NCI-H1436 treated with DMSO at 0.1 percent for 48 hours (cell line): Measurements from ENCODE around the gene KDM6A.
"Not testable (repeated sequence)": the region's sequence is repeated elsewhere in the genome, so short reads cannot be mapped to it uniquely, and the experiment has no call there.

ENCODE experiments used
- DNase-seq: peaks from one replicate; lab custom pipeline; 2025; lab: John Stamatoyannopoulos, UW

The KDM6A gene

GRCh38 chrX:45083314-45083713 lies 210.3 kb downstream of the KDM6A start:
- DNase-seq, result no peak

GRCh38 chrX:45110494-45110893 lies 237.5 kb downstream of the KDM6A start:
- no peak for DNase-seq

- no peak for DNase-seq
These were observed 253.2 kb downstream of the KDM6A start for GRCh38 chrX:45126158-45126557.

- no peak for DNase-seq
These were observed 256.0 kb downstream of the KDM6A start for GRCh38 chrX:45128896-45129454.

- no peak for DNase-seq
These were observed 260.5 kb downstream of the KDM6A start for GRCh38 chrX:45133465-45133864.

GRCh38 chrX:45134315-45134731 lies 261.3 kb downstream of the KDM6A start:
- no peak for DNase-seq

GRCh38 chrX:45134775-45135174 lies 261.8 kb downstream of the KDM6A start:
- no peak for DNase-seq

- not testable (repeated sequence) for DNase-seq
These were observed 262.5 kb downstream of the KDM6A start for GRCh38 chrX:45135391-45136075.

GRCh38 chrX:45137531-45137930 lies 264.5 kb downstream of the KDM6A start:
- no peak for DNase-seq

GRCh38 chrX:45138525-45138924 lies 265.5 kb downstream of the KDM6A start:
- no peak for DNase-seq

- no peak for DNase-seq
These were observed 267.8 kb downstream of the KDM6A start for GRCh38 chrX:45140812-45141211.

GRCh38 chrX:45142185-45142584 lies 269.2 kb downstream of the KDM6A start:
- DNase-seq, result no peak

- no peak for DNase-seq
These were observed 270.5 kb downstream of the KDM6A start for GRCh38 chrX:45143455-45143854.

- no peak for DNase-seq
These were observed 272.7 kb downstream of the KDM6A start for GRCh38 chrX:45145492-45146215.

- no peak for DNase-seq
These were observed 277.8 kb downstream of the KDM6A start for GRCh38 chrX:45150821-45151220.

- DNase-seq, result no peak
These were observed 281.0 kb downstream of the KDM6A start for GRCh38 chrX:45154033-45154360.

- no peak for DNase-seq
These were observed 281.5 kb downstream of the KDM6A start for GRCh38 chrX:45154462-45154861.

- DNase-seq, result no peak
These were observed 284.7 kb downstream of the KDM6A start for GRCh38 chrX:45157647-45158046.
